Effector CD4-positive, alpha-beta T cell (primary cell): ENCODE measurements around the gene NMS.

ENCODE experiments used
- DNase-seq: peaks from one replicate; pipeline ENCODE4 v3.0.0-alpha.2; 2020

NMS gene

GRCh38 chr2:100485396-100485795, 15.1 kb downstream of the NMS start:
- no peak for DNase-seq

GRCh38 chr2:100494712-100495111, 24.4 kb downstream of the NMS start:
- DNase-seq: no peak

- no peak for DNase-seq
Measured at GRCh38 chr2:100502782-100503181, 32.5 kb downstream of the NMS start.

DNA sequence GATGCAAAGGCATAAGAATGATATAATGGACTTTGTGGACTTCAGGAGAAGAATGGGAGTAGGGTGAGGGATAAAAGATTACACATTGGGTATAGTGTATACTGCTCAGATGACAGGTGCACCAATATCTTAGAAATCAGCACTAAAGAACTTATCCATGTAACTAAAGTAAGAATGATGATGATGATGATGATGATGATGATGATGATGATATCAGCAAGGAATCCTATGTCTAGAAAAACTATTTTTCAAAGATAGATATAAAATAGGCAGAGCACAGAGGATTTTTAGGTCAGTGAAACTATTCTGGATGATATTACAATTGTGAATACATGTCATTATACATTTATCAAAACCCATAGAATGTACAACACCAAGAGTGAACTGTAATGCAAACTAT, 34.3 kb downstream of the NMS start:
- DNase-seq: no peak

DNA sequence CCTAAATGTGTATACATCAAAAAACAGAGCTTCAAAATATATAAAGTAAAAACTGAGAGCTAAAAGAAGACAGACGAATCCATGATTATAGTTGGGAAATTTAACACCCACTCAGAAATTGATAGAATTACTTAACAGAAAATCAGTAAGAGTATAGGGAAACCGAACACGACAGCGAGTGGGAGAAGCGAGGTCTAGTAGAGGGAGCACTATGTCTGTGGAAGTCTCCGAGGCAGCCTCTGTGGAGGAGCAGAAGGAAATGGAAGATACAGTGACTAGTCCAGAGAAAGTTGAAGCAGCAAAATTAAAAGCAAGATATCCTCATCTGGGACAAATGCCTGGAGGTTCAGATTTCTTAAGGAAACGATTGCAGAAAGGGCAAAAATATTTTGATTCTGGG, 38.8 kb downstream of the NMS start:
- no peak for DNase-seq

GRCh38 chr2:100513650-100514049, 43.4 kb downstream of the NMS start:
- DNase-seq: no peak

DNA sequence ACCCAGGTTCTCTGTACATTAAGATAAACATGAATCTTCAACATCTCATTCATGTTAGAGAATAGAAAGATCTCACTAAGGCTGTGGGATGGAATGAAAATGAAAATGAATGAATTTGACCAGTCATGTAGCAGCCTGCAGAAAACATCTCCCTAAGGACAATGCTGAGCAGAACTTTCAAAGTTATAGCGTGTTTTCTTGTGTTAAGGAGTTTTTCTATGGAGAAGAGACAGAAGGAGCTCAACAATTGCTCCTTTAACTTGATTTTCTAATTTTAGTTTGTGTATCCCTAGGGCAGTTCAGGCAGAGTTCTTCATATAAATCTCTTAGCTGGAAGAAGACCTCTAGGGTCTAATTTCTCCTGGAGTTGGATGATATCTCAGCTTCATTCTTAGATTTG, 47.3 kb downstream of the NMS start:
- DNase-seq: no peak

- no peak for DNase-seq
Measured at GRCh38 chr2:100518801-100519200, 48.5 kb downstream of the NMS start.

GRCh38 chr2:100520224-100520623, 49.9 kb downstream of the NMS start:
- no peak for DNase-seq

DNA sequence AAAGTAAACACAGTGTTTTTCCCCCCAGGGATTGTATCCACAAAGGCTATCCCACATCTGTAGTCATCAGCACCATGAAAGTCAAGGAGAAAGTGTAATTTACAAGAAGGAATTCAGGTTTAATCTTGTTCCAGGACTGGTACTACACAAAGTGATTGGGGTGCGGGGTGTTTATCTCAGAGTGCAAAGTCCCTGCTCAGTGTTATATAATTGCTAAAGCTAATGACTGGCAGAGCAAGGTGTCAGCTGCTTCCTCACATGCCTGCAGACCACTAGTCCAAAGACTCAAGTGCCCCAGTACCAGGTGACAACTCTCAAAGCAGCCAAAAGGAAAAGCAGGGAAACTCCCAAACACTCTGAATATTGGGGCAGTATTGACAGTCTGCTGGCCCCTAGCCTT, 52.1 kb downstream of the NMS start:
- DNase-seq: no peak

- no peak for DNase-seq
Measured at GRCh38 chr2:100524331-100524730, 54.0 kb downstream of the NMS start.

GRCh38 chr2:100526868-100527267, 56.6 kb downstream of the NMS start:
- DNase-seq: no peak

- no peak for DNase-seq
Measured at GRCh38 chr2:100527440-100528015, 57.2 kb downstream of the NMS start.

DNA sequence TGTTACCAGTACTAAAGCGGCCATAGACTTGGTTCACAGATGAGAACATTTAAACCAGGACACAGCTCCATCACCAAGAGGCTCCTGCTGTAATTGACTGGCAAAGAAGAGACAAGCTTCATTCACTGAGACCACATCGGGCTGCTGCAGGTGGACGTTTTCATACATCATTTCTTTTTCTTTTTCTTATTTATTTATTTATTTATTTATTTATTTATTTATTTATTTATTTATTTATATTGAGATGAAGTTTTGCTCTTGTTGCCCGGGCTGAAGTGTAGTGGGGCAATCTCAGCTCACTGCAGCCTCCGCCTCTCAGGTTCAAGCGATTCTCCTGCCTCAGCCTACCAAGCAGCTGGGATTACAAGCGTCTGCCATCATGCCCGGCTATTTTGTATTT, 58.9 kb downstream of the NMS start:
- no peak for DNase-seq

DNA sequence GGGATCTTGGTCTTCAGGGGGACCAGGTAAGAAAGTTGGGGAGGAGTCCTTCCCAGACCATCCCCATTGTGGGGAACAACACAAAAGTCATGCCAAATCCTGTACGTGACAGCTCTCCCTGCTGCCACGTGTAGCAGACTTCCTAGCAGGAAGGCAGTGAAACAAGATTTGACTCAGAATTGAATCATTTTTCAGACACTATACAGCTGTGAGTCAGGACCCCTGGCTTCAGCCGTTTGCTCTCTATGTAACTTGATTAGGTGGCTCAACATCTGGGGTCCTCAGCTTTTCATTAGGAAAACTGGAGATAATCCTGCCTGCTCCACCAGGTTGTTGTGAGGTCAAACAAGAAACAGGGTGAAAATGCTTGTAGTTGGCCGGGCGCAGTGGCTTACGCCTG, 59.6 kb downstream of the NMS start:
- DNase-seq: no peak
